GM23338 (cell line): ENCODE measurements around the gene SLC12A7.

Experiments used
- CREB1 ChIP-seq: fragments of 250-450 bp; sonication (Bioruptor Pico); IDR thresholded peaks from 2 replicates; pipeline ENCODE4 v1.5.0; 2020; ENCODE audit warnings: low read depth, mild to moderate bottlenecking, moderate library complexity
- CTCF ChIP-seq, 2 experiments: fragments of 200-600 bp in 1 of 2; sonication (generic) in 1 of 2; conservative IDR thresholded peaks; 2 replicates each; pipeline versions ENCODE4 v1.5.1 to v1.6.1; 2016 to 2017; ENCODE audit warnings: antibody characterized with exemption in 2 of 2, low read depth in 2 of 2, mild to moderate bottlenecking in 2 of 2, moderate library complexity in 1 of 2
- EZH2 ChIP-seq: fragments of 200-600 bp; sonication (generic); IDR thresholded peaks from one replicate; pipeline ENCODE4 v1.8.0; 2017; ENCODE audit warnings: antibody characterized with exemption, mild to moderate bottlenecking, low read depth; ENCODE audit not compliant: unreplicated experiment
- EZH2phosphoT487 ChIP-seq: fragments of 200-600 bp; sonication (generic); IDR thresholded peaks from one replicate; pipeline ENCODE4 v1.8.1; 2018; ENCODE audit warnings: antibody characterized with exemption; ENCODE audit not compliant: unreplicated experiment
- POLR2AphosphoS5 ChIP-seq: IDR thresholded peaks from 2 replicates; pipeline ENCODE4 v1.6.1; 2016; ENCODE audit warnings: antibody characterized with exemption, low read depth
- ZNF114 ChIP-seq: fragments of 250-450 bp; sonication (Bioruptor Pico); IDR thresholded peaks from 2 replicates; pipeline ENCODE4 v1.5.0; 2020; ENCODE audit warnings: mild to moderate bottlenecking, moderate library complexity
- TF ChIP-seq, protein P1 (sequence below): IDR thresholded peaks from one replicate; pipeline ENCODE4 v1.6.1; 2018; ENCODE audit warnings: antibody characterized with exemption; ENCODE audit not compliant: unreplicated experiment

DNA sequence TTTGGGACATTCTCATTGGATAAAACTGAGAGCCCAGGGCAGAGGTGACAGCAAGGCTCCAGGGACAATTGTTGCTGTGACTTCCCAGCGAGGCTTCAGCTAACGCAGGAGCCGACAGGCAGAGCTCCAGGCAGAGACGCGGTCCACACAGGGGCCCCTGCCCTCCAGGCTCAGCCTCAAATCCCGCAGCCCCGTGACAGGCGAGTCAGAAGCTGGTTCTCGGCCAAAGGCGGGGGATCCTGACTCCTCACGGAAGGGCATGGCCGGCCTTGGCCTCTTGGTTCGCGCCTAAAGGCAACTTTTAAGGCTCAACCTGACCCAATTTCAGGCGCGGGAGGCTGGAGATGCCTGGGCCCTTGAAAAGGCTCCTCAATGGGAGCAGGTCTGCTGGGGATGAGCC is 21.3 kb downstream of the SLC12A7 start:
- TF ChIP-seq CTCF (conservative IDR thresholded peaks at IDR 0.05; ENCODE audit: low read depth in 2 of 2) (no peak), POLR2AphosphoS5 (no peak), EZH2 (no peak), EZH2phosphoT487 (no peak), CREB1 (CRISPR knock-in tag) (no peak), ZNF114 (CRISPR knock-in tag) (no peak)
- TF ChIP-seq, protein P1, sequence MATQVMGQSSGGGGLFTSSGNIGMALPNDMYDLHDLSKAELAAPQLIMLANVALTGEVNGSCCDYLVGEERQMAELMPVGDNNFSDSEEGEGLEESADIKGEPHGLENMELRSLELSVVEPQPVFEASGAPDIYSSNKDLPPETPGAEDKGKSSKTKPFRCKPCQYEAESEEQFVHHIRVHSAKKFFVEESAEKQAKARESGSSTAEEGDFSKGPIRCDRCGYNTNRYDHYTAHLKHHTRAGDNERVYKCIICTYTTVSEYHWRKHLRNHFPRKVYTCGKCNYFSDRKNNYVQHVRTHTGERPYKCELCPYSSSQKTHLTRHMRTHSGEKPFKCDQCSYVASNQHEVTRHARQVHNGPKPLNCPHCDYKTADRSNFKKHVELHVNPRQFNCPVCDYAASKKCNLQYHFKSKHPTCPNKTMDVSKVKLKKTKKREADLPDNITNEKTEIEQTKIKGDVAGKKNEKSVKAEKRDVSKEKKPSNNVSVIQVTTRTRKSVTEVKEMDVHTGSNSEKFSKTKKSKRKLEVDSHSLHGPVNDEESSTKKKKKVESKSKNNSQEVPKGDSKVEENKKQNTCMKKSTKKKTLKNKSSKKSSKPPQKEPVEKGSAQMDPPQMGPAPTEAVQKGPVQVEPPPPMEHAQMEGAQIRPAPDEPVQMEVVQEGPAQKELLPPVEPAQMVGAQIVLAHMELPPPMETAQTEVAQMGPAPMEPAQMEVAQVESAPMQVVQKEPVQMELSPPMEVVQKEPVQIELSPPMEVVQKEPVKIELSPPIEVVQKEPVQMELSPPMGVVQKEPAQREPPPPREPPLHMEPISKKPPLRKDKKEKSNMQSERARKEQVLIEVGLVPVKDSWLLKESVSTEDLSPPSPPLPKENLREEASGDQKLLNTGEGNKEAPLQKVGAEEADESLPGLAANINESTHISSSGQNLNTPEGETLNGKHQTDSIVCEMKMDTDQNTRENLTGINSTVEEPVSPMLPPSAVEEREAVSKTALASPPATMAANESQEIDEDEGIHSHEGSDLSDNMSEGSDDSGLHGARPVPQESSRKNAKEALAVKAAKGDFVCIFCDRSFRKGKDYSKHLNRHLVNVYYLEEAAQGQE: no peak
